Caco-2 (cell line): ENCODE measurements around the gene SRMS. TPM values are rescaled to one million over a fixed set of nuclear protein-coding genes. Genes with fewer than 3 reads are reported as not detected.

Experiments used
- BruUV-seq: library from RNA; stranded (reverse); fragments of 400-500 nt; replicated peaks from 2 replicates; lab custom pipeline; 2021; lab: Mats Ljungman, UMichigan
- CTCF ChIA-PET: fragments of 300-600 bp; sonication (Branson Sonifier 250); formaldehyde crosslinking; loops from one replicate; lab custom pipeline; 2022; ENCODE audit warnings: antibody characterized with exemption; lab: Charles Lee
- POLR2A ChIA-PET: fragments of 300-600 bp; sonication (Branson Sonifier 250); formaldehyde crosslinking; loops from one replicate; lab custom pipeline; 2022; ENCODE audit warnings: antibody characterized with exemption; lab: Charles Lee
- DNase-seq, 2 experiments: peaks; one replicate each; pipeline versions ENCODE4 v3.0.0 to v3.0.0-alpha.2; 2020 to 2022
- H3K27me3 ChIP-seq: replicated peaks from 2 replicates; pipeline ENCODE4 v1.6.0; 2011; ENCODE audit warnings: low read length; ENCODE audit not compliant: control insufficient read depth, insufficient read depth
- H3K36me3 ChIP-seq: 2 replicates; pipeline ENCODE4 v1.5.1; 2011; ENCODE audit warnings: low read length; ENCODE audit not compliant: control insufficient read depth, insufficient read depth
- H3K4me1 ChIP-seq: fragments of 250-450 bp; sonication (Bioruptor Pico); 2 replicates; pipeline ENCODE4 v1.5.1; 2020; ENCODE audit warnings: mild to moderate bottlenecking
- H3K4me3 ChIP-seq: 2 replicates; pipeline ENCODE4 v1.5.1; 2011; ENCODE audit warnings: low read depth, mild to moderate bottlenecking, control low read depth, low read length
- H3K9me3 ChIP-seq: fragments of 250-450 bp; sonication (Bioruptor Pico); 2 replicates; pipeline ENCODE4 v1.5.1; 2020; ENCODE audit warnings: mild to moderate bottlenecking, moderate library complexity
- H3K27ac Mint-ChIP-seq: one replicate; pipeline ENCODE4 v1.8.0; 2022; ENCODE audit warnings: mixed read lengths; ENCODE audit not compliant: unreplicated experiment
- H3K27me3 Mint-ChIP-seq: one replicate; pipeline ENCODE4 v1.8.0; 2022; ENCODE audit warnings: mixed read lengths; ENCODE audit not compliant: insufficient read depth, unreplicated experiment
- H3K36me3 Mint-ChIP-seq: one replicate; pipeline ENCODE4 v1.8.0; 2022; ENCODE audit warnings: mild to moderate bottlenecking, mixed read lengths; ENCODE audit not compliant: insufficient read depth, unreplicated experiment
- H3K4me1 Mint-ChIP-seq: one replicate; pipeline ENCODE4 v1.8.0; 2022; ENCODE audit warnings: low read depth, mixed read lengths; ENCODE audit not compliant: unreplicated experiment
- H3K4me3 Mint-ChIP-seq: one replicate; pipeline ENCODE4 v1.8.0; 2022; ENCODE audit warnings: mild to moderate bottlenecking, moderate library complexity, mixed read lengths; ENCODE audit not compliant: unreplicated experiment
- H3K9me3 Mint-ChIP-seq: one replicate; pipeline ENCODE4 v1.8.0; 2022; ENCODE audit warnings: mixed read lengths; ENCODE audit not compliant: unreplicated experiment
- CTCF ChIP-seq, 2 experiments: fragments of 200-600 bp in 1 of 2; IDR thresholded peaks; 1 replicate in 1 of 2; 2 replicates in 1 of 2; pipeline versions ENCODE4 v1.5.1 to v1.8.0; 2011 to 2022; ENCODE audit warnings: antibody characterized with exemption in 1 of 2, control low read depth in 1 of 2, inconsistent platforms in 1 of 2, low read depth in 1 of 2, low read length in 1 of 2, mild to moderate bottlenecking in 1 of 2, moderate library complexity in 1 of 2; ENCODE audit not compliant: insufficient read depth in 1 of 2, severe bottlenecking in 1 of 2, unreplicated experiment in 1 of 2
- intact Hi-C: fragments of 100-400 bp; cut with micrococcal nuclease; formaldehyde crosslinking; loops from one replicate; pipeline ENCODE4 v1.10.0; 2022; ENCODE audit not compliant: unreplicated experiment
- total RNA-seq: library from RNA; stranded (reverse); gene quantifications from 2 replicates; pipeline ENCODE4 v1.2.3, GENCODE V29; 2022

SRMS gene
- total RNA-seq, 1 experiment from 2014 or later, result not detected

GRCh38 chr20:63565699-63566335 lies 18.3 kb upstream of the SRMS start:
- Histone ChIP-seq H3K36me3 (no peaks in the 10 kb centered on the region), H3K4me1 (no peaks in the 10 kb centered on the region), H3K9me3 (no peaks in the 10 kb centered on the region), H3K4me3 (no peak overlapping the region), H3K27me3 (no peaks in the 10 kb centered on the region)
- no peak for DNase-seq
- CTCF ChIA-PET, result interaction anchor here (0.6 kb wide), 1 partner anchor 27 kb away, joined by 5 read pairs; no protein-coding TSS in a partner anchor
- H3K4me3 Mint-ChIP-seq, result no peak overlapping the region
- BruUV-seq, result no TSS peak
- no peaks in the 10 kb centered on the region for H3K27me3 Mint-ChIP-seq
- no peaks in the 10 kb centered on the region for H3K9me3 Mint-ChIP-seq
- no peaks in the 10 kb centered on the region for H3K4me1 Mint-ChIP-seq
- H3K27ac Mint-ChIP-seq, result no peak overlapping the region
- TF ChIP-seq CTCF (IDR thresholded peaks at IDR 0.05; ENCODE audit: insufficient read depth in 1 of 2, low read depth in 1 of 2, low read length in 1 of 2, severe bottlenecking in 1 of 2, unreplicated experiment in 1 of 2), result no peak
- intact Hi-C loops, result no loop called here
- POLR2A ChIA-PET, result interaction anchor here (0.5 kb wide), 1 partner anchor 143 kb away, joined by 3 read pairs; no protein-coding TSS in a partner anchor
- peaks cover 19% of the 10 kb centered on the region for H3K36me3 Mint-ChIP-seq

- no peaks in the 10 kb centered on the region for H3K36me3 ChIP-seq
- no peaks in the 10 kb centered on the region for H3K27me3 ChIP-seq
- H3K4me1 ChIP-seq, result no peaks in the 10 kb centered on the region
- H3K9me3 ChIP-seq, result no peaks in the 10 kb centered on the region
- ChIA-PET POLR2A (no interaction called here), CTCF (no interaction called here)
- intact Hi-C loops, result no loop called here
- Mint-ChIP-seq H3K9me3 (no peaks in the 10 kb centered on the region), H3K4me1 (no peaks in the 10 kb centered on the region), H3K27me3 (no peaks in the 10 kb centered on the region), H3K4me3 (no peak overlapping the region), H3K36me3 (peaks cover 25% of the 10 kb centered on the region), H3K27ac (no peak overlapping the region)
- no peak for DNase-seq
- BruUV-seq, result no TSS peak
- no peak for TF ChIP-seq CTCF (IDR thresholded peaks at IDR 0.05; ENCODE audit: insufficient read depth in 1 of 2, low read depth in 1 of 2, low read length in 1 of 2, severe bottlenecking in 1 of 2, unreplicated experiment in 1 of 2)
- no peak overlapping the region for H3K4me3 ChIP-seq
Observed at GRCh38 chr20:63565021-63565698, 17.6 kb upstream of the SRMS start.

- H3K36me3 Mint-ChIP-seq, result peaks cover 19% of the 10 kb centered on the region
- Histone ChIP-seq H3K27me3 (no peaks in the 10 kb centered on the region), H3K4me3 (no peak overlapping the region), H3K36me3 (no peaks in the 10 kb centered on the region), H3K9me3 (peaks cover 5% of the 10 kb centered on the region; the same call in 1 of the 2 replicates), H3K4me1 (no peaks in the 10 kb centered on the region)
- H3K27ac Mint-ChIP-seq, result no peak overlapping the region
- H3K4me1 Mint-ChIP-seq, result no peaks in the 10 kb centered on the region
- H3K4me3 Mint-ChIP-seq, result no peak overlapping the region
- no peaks in the 10 kb centered on the region for H3K27me3 Mint-ChIP-seq
- TF ChIP-seq CTCF (IDR thresholded peaks at IDR 0.05; ENCODE audit: insufficient read depth in 1 of 2, low read depth in 1 of 2, low read length in 1 of 2, severe bottlenecking in 1 of 2, unreplicated experiment in 1 of 2), result no peak
- intact Hi-C loops, result no loop called here
- ChIA-PET POLR2A (no interaction called here), CTCF (no interaction called here)
- H3K9me3 Mint-ChIP-seq, result no peaks in the 10 kb centered on the region
- BruUV-seq, result no TSS peak
- no peak for DNase-seq
Observed at GRCh38 chr20:63564036-63564810, 16.7 kb upstream of the SRMS start.
